K562 (cell line): ENCODE measurements around the gene SELPLG. TPM values are rescaled to one million over a fixed set of nuclear protein-coding genes. Genes with fewer than 3 reads are reported as not detected.

Experiments
- DDX20 ChIP-seq: fragments of 450-650 bp; IDR thresholded peaks from 2 replicates; pipeline ENCODE4 v1.6.1; 2016; ENCODE audit warnings: missing genetic modification characterization, low read depth, mild to moderate bottlenecking, missing compliant biosample characterization, moderate library complexity
- EGR1 ChIP-seq: fragments of 450-650 bp; conservative IDR thresholded peaks from 2 replicates; pipeline ENCODE4 v1.6.1; 2017; ENCODE audit warnings: mild to moderate bottlenecking
- ESRRB ChIP-seq: fragments of 250-450 bp; sonication (Bioruptor Pico); IDR thresholded peaks from 2 replicates; pipeline ENCODE4 v1.5.0; 2020; ENCODE audit warnings: mild to moderate bottlenecking, moderate library complexity, borderline replicate concordance
- FOXK2 ChIP-seq, 2 experiments: fragments of 450-650 bp; IDR thresholded peaks in 1 of 2; conservative IDR thresholded peaks in 1 of 2; 2 replicates each; pipeline ENCODE4 v1.6.1; 2016; ENCODE audit warnings: low read depth in 2 of 2, mild to moderate bottlenecking in 1 of 2
- FOXP1 ChIP-seq: sonication (generic); formaldehyde crosslinking; IDR thresholded peaks from 2 replicates; pipeline ENCODE4 v1.8.0; 2022; ENCODE audit warnings: mild to moderate bottlenecking, missing genetic modification reagents
- HBP1 ChIP-seq: fragments of 450-650 bp; formaldehyde crosslinking; IDR thresholded peaks from 2 replicates; pipeline ENCODE4 v1.4.0; 2022; ENCODE audit warnings: missing genetic modification characterization
- HIVEP1 ChIP-seq: fragments of 250-450 bp; sonication (Bioruptor Pico); IDR thresholded peaks from 2 replicates; pipeline ENCODE4 v1.4.0; 2020; ENCODE audit warnings: mild to moderate bottlenecking
- MAFF ChIP-seq: IDR thresholded peaks from 2 replicates; pipeline ENCODE4 v1.6.1; 2012; ENCODE audit warnings: low read length, improper control_type of control experiment
- MAFG ChIP-seq: fragments of 450-650 bp; conservative IDR thresholded peaks from 2 replicates; pipeline ENCODE4 v1.6.1; 2016; ENCODE audit warnings: missing genetic modification characterization, missing compliant biosample characterization
- POLR3A ChIP-seq: IDR thresholded peaks from 2 replicates; pipeline ENCODE4 v1.6.1; 2011; ENCODE audit warnings: borderline replicate concordance, mild to moderate bottlenecking, moderate library complexity; ENCODE audit not compliant: insufficient read length, insufficient read depth; ENCODE audit errors: extremely low read depth
- PTRF ChIP-seq: fragments of 450-650 bp; IDR thresholded peaks from 2 replicates; pipeline ENCODE4 v1.6.1; 2016; ENCODE audit warnings: mild to moderate bottlenecking, missing genetic modification characterization, missing compliant biosample characterization
- RBBP5 ChIP-seq: fragments of 200-600 bp; sonication (generic); IDR thresholded peaks from 2 replicates; pipeline ENCODE4 v1.6.1; 2012; ENCODE audit warnings: borderline replicate concordance, mild to moderate bottlenecking, low read length, control low read depth, inconsistent platforms; ENCODE audit not compliant: insufficient read depth, poor library complexity, severe bottlenecking
- RREB1 ChIP-seq: fragments of 250-450 bp; sonication (Bioruptor Pico); IDR thresholded peaks from 2 replicates; pipeline ENCODE4 v1.4.0; 2020
- SIX5 ChIP-seq, 2 experiments: IDR thresholded peaks; 2 replicates each; pipeline ENCODE4 v1.6.1; 2011; ENCODE audit warnings: low read length in 2 of 2, borderline replicate concordance in 1 of 2, low read depth in 1 of 2, mild to moderate bottlenecking in 1 of 2, moderate library complexity in 1 of 2; ENCODE audit not compliant: insufficient read depth in 1 of 2
- SMC3 ChIP-seq: conservative IDR thresholded peaks from 2 replicates; pipeline ENCODE4 v1.6.1; 2011; ENCODE audit warnings: low read depth, low read length, improper control_type of control experiment; ENCODE audit not compliant: insufficient read depth
- TOE1 ChIP-seq, 2 experiments: fragments of 450-650 bp in 1 of 2; sonication (generic) in 1 of 2; formaldehyde crosslinking in 1 of 2; IDR thresholded peaks; 2 replicates each; pipeline versions ENCODE4 v1.7.1 to v1.8.0; 2016 to 2022; ENCODE audit warnings: borderline replicate concordance in 2 of 2, mild to moderate bottlenecking in 2 of 2, antibody characterized with exemption in 1 of 2, inconsistent platforms in 1 of 2, low read depth in 1 of 2, missing genetic modification reagents in 1 of 2, moderate library complexity in 1 of 2
- ZBTB34 ChIP-seq: fragments of 250-450 bp; sonication (Bioruptor Pico); IDR thresholded peaks from 2 replicates; pipeline ENCODE4 v1.8.0; 2021; ENCODE audit warnings: mild to moderate bottlenecking, moderate library complexity
- ZNF436 ChIP-seq: fragments of 250-450, 450-650 bp; sonication (Bioruptor Pico); formaldehyde crosslinking; IDR thresholded peaks from 2 replicates; pipeline ENCODE4 v1.7.0; 2020; ENCODE audit warnings: mild to moderate bottlenecking
- ZNF778 ChIP-seq: fragments of 450-650 bp; formaldehyde crosslinking; IDR thresholded peaks from 2 replicates; pipeline ENCODE4 v1.4.0; 2020; ENCODE audit warnings: mild to moderate bottlenecking, moderate library complexity
- polyA plus RNA-seq, 8 experiments: library from polyadenylated mRNA; depleted of rRNA in 4 of 8; stranded (reverse) in 5 of 8; unstranded in 3 of 8; fragments of >200 nt; fragmentation: Nextera tagmentation in 2 of 8; fragmentation: Illumina TruSeq in 1 of 8; extraction: Ambion mirVana in 2 of 8; extraction: Trizol in 1 of 8; gene quantifications; 2 replicates each; pipeline versions ENCODE4 v1.2.1 to v1.2.3, GENCODE V29; 2011 to 2014; ENCODE audit warnings: inconsistent platforms in 1 of 8, missing spikeins in 1 of 8
- total RNA-seq, 7 experiments: library from RNA; depleted of rRNA in 6 of 7; stranded (reverse); fragments of >200 nt in 6 of 7; fragmentation: Illumina TruSeq in 2 of 7; extraction: Trizol in 2 of 7; gene quantifications; 2 replicates each; pipeline versions ENCODE4 v1.2.1 to v1.2.3, GENCODE V29; 2011 to 2021; ENCODE audit warnings: low replicate concordance in 1 of 7

Gene SELPLG
- total and polyA plus RNA-seq, 9 of the 15 experiments (the other 6 are each of a cell fraction or from before 2014, with no cell fraction given), result 0.22 to 10.2 (median 1.7) TPM

- TF ChIP-seq TOE1 (IDR thresholded peaks at IDR 0.05; ENCODE audit: borderline replicate concordance) (no peak), TOE1 (CRISPR knock-in tag; IDR thresholded peaks at IDR 0.05; ENCODE audit: borderline replicate concordance, low read depth) (no peak), ZNF778 (CRISPR knock-in tag) (no peak), HIVEP1 (CRISPR knock-in tag) (no peak), MAFG (tag) (no peak), RBBP5 (no peak), FOXK2 (conservative IDR thresholded peaks at IDR 0.05 in 1 of 2, IDR thresholded peaks at IDR 0.05 in 1 of 2; ENCODE audit: low read depth in 2 of 2) (no peak), MAFF (no peak), HBP1 (no peak), PTRF (tag) (no peak), ZBTB34 (CRISPR knock-in tag) (no peak), SMC3 (peak; percentile 42; the same call in 1 of the 2 replicates), FOXP1 (CRISPR knock-in tag) (no peak), ESRRB (CRISPR knock-in tag) (no peak), ZNF436 (CRISPR knock-in tag) (no peak), POLR3A (no peak), RREB1 (CRISPR knock-in tag) (no peak), DDX20 (tag) (no peak), SIX5 (IDR thresholded peaks at IDR 0.05; ENCODE audit: borderline replicate concordance in 1 of 2, insufficient read depth in 1 of 2, low read depth in 1 of 2, low read length in 2 of 2) (no peak), EGR1 (peak; percentile 84)
These were observed 21.7 kb downstream of the SELPLG start (continued) for GRCh38 chr12:108611884-108612415.
